ENCODE data around the gene PITPNM1. TPM values are rescaled to one million over a fixed set of nuclear protein-coding genes. Genes with fewer than 3 reads are reported as not detected.
A peak's percentile ranks its signal among the peaks of the same experiment; 100 is the strongest.

PITPNM1 gene
- total and polyA plus RNA-seq, 2 of the 13 experiments (the other 11 are each of a cell fraction or from before 2014, with no cell fraction given), result 8.2 to 8.5 TPM

GRCh38 chr11:67504950-67505581 lies at the start of gene PITPNM1 (continued):
- TF ChIP-seq ZNF512B (CRISPR knock-in tag; IDR thresholded peaks at IDR 0.05; ENCODE audit: borderline replicate concordance) (no peak), MYC (CRISPR knock-in tag; IDR thresholded peaks at IDR 0.05; ENCODE audit: borderline replicate concordance) (0 out of 2 replicates have a peak, but pooled peaks have one; percentile 8), ZNF138 (CRISPR knock-in tag; IDR thresholded peaks at IDR 0.05; ENCODE audit: low read depth) (no peak), SYNCRIP (IDR thresholded peaks at IDR 0.05; ENCODE audit: insufficient read depth, low read depth, low read length) (no peak), ZNF800 (CRISPR knock-in tag; IDR thresholded peaks at IDR 0.05) (0 out of 2 replicates have a peak, but pooled peaks have one; percentile 44), ZNF569 (CRISPR knock-in tag; IDR thresholded peaks at IDR 0.05; ENCODE audit: borderline replicate concordance) (no peak), NFAT5 (CRISPR knock-in tag; IDR thresholded peaks at IDR 0.05) (no peak), ZBTB2 (CRISPR knock-in tag; IDR thresholded peaks at IDR 0.05; ENCODE audit: low read depth) (no peak), KMT2B (CRISPR knock-in tag; IDR thresholded peaks at IDR 0.05) (no peak)

Measured in HepG2 (cell line).